ENCODE results near the gene DUS1L. TPM values are rescaled to one million over a fixed set of nuclear protein-coding genes. Genes with fewer than 3 reads are reported as not detected.

DUS1L gene
- total and polyA plus RNA-seq, 7 donors: 72.6 to 170 (median 117) TPM

DNA sequence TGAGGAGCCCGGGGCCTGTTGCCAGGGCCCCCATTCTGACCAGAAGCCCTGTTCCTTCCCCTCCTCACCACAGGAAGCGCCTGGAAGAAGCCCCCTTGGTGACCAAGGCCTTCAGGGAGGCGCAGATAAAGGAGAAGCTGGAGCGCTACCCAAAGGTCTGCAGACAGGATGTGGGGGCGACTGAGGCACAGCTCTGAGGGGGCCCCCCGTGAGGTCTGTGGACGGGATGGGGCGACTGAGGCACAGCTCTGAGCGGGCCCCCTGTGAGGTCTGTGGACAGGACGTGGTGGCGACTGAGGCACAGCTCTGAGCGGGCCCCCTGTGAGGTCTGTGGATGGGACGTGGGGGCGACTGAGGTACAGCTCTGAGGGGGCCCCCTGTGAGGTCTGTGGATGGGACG is 56.2 kb downstream of the DUS1L start:
- intact Hi-C loops (cut with DNase I): no loop called here

DNA sequence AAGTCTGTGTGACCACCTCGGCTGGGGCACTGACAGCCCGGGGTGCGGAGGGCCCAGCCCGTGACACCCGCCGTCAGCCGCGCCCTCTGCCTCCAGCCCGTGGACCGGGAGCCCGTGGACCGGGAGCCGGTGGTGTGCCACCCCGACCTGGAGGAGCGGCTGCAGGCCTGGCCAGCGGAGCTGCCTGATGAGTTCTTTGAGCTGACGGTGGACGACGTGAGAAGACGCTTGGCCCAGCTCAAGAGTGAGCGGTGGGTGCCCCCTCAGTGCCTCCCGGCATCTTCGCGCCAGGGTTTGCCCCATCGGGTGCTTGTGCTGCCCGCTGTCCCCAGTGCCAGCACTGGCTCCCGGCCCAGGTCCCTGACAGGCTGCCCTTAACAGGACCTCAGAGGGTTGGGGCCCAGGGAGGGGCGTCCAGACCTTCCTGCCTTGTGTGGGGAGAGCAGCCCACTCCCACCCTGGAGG is 56.6 kb downstream of the DUS1L start:
- ATAC-seq: no peak

More for the DNA sequence above, 56.2 kb downstream of the DUS1L start:
- WGBS, 3 donors: 88 to 91% (median 91%) methylated on average over 15 of the region's 15 CpGs
- H3K9me3 ChIP-seq: no peaks in the 10 kb centered on the region
- H3K36me3 ChIP-seq (ENCODE audit: insufficient read depth in 1 of 2, low read depth in 1 of 2): peaks cover 0 to 37% of the 10 kb centered on the region in 2 donors
- H3K27me3 ChIP-seq (ENCODE audit: insufficient read depth in 3 of 3, low read length in 2 of 3): no peaks in the 10 kb centered on the region
- DNase-seq (no peak), ATAC-seq (no peak)
- TF ChIP-seq, protein P1, sequence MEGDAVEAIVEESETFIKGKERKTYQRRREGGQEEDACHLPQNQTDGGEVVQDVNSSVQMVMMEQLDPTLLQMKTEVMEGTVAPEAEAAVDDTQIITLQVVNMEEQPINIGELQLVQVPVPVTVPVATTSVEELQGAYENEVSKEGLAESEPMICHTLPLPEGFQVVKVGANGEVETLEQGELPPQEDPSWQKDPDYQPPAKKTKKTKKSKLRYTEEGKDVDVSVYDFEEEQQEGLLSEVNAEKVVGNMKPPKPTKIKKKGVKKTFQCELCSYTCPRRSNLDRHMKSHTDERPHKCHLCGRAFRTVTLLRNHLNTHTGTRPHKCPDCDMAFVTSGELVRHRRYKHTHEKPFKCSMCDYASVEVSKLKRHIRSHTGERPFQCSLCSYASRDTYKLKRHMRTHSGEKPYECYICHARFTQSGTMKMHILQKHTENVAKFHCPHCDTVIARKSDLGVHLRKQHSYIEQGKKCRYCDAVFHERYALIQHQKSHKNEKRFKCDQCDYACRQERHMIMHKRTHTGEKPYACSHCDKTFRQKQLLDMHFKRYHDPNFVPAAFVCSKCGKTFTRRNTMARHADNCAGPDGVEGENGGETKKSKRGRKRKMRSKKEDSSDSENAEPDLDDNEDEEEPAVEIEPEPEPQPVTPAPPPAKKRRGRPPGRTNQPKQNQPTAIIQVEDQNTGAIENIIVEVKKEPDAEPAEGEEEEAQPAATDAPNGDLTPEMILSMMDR (IDR thresholded peaks at IDR 0.05): no peak
- H3K4me1 ChIP-seq: peaks cover 6% of the 10 kb centered on the region
- H3K4me3 ChIP-seq: no peak overlapping the region
- H3K27ac ChIP-seq: no peak overlapping the region

GRCh38 chr17:82008258-82008940 is 57.2 kb downstream of the DUS1L start:
- intact Hi-C loops (cut with DNase I): no loop called here
- Histone ChIP-seq H3K36me3 (ENCODE audit: insufficient read depth in 1 of 2, low read depth in 1 of 2) (peaks cover 0 to 37% of the 10 kb centered on the region in 2 donors), H3K4me1 (peaks cover 15% of the 10 kb centered on the region), H3K27ac (no peak overlapping the region), H3K27me3 (ENCODE audit: insufficient read depth in 3 of 3, low read length in 2 of 3) (no peaks in the 10 kb centered on the region), H3K4me3 (no peak overlapping the region), H3K9me3 (no peaks in the 10 kb centered on the region)
- no peak for ATAC-seq
- WGBS, 3 donors: 73 to 84% (median 78%) methylated on average over 26 of the region's 26 CpGs
- TF ChIP-seq, protein P1 (IDR thresholded peaks at IDR 0.05): no peak
- no peak for DNase-seq

More for the DNA sequence above, 56.6 kb downstream of the DUS1L start:
- Histone ChIP-seq H3K4me1 (peaks cover 9% of the 10 kb centered on the region), H3K36me3 (ENCODE audit: insufficient read depth in 1 of 2, low read depth in 1 of 2) (peaks cover 0 to 37% of the 10 kb centered on the region in 2 donors), H3K27me3 (ENCODE audit: insufficient read depth in 3 of 3, low read length in 2 of 3) (no peaks in the 10 kb centered on the region), H3K27ac (no peak overlapping the region), H3K4me3 (no peak overlapping the region), H3K9me3 (no peaks in the 10 kb centered on the region)
- DNase-seq: no peak
- WGBS, 3 donors: 89 to 90% (median 90%) methylated on average over 28 of the region's 28 CpGs
- intact Hi-C loops (cut with DNase I): no loop called here
- TF ChIP-seq, protein P1 (IDR thresholded peaks at IDR 0.05): no peak

Other genes starting within 250 kb of the DUS1L start
- gene MCRIP1, start 232.5 kb downstream of the DUS1L start, total RNA-seq: 10 to 100 TPM; 20.5 to 47.6 (median 25.7) TPM
- gene MCRIP1, start 232.5 kb downstream of the DUS1L start, polyA plus RNA-seq: 100 to 1,000 TPM in 1 of 3 donors, 10 to 100 TPM in 2; 45.1 to 187 (median 57.1) TPM
- gene PPP1R27, start 230.8 kb downstream of the DUS1L start, total RNA-seq: 1,000 to 10,000 TPM in 3 of 4 donors, 100 to 1,000 TPM in 1; 976 to 2,217 (median 1,286) TPM
- gene PPP1R27, start 230.8 kb downstream of the DUS1L start, polyA plus RNA-seq: 100 to 1,000 TPM; 296 to 661 (median 603) TPM
- gene P4HB, start 205.3 kb downstream of the DUS1L start, total RNA-seq: 100 to 1,000 TPM; 244 to 361 (median 296) TPM
- 100 to 1,000 TPM; 236 to 384 (median 267) TPM for gene P4HB, start 205.3 kb downstream of the DUS1L start, polyA plus RNA-seq
- 100 to 1,000 TPM in 3 of 4 donors, 10 to 100 TPM in 1; 88.3 to 192 (median 160) TPM for gene ARHGDIA, start 194.5 kb downstream of the DUS1L start, total RNA-seq
- gene ARHGDIA, start 194.5 kb downstream of the DUS1L start, polyA plus RNA-seq: 100 to 1,000 TPM in 2 of 3 donors, 10 to 100 TPM in 1; 79.1 to 268 (median 100) TPM
- gene ALYREF, start 174.2 kb downstream of the DUS1L start, total RNA-seq: 10 to 100 TPM; 23.0 to 58.4 (median 47.1) TPM
- gene ALYREF, start 174.2 kb downstream of the DUS1L start, polyA plus RNA-seq: 10 to 100 TPM; 37.5 to 79.8 (median 43.8) TPM
- 100 to 1,000 TPM; 118 to 208 (median 135) TPM for gene ANAPC11, start 174.1 kb downstream of the DUS1L start, total RNA-seq
- 100 to 1,000 TPM; 273 to 369 (median 323) TPM for gene ANAPC11, start 174.1 kb downstream of the DUS1L start, polyA plus RNA-seq
- gene NPB, start 163.6 kb downstream of the DUS1L start, total RNA-seq: under 1 TPM; 0.42 to 0.78 (median 0.55) TPM
- gene NPB, start 163.6 kb downstream of the DUS1L start, polyA plus RNA-seq: 1 to 10 TPM in 1 of 3 donors, under 1 TPM in 2; 0.73 to 2.9 (median 0.76) TPM
- gene PCYT2, start 154.4 kb downstream of the DUS1L start, total RNA-seq: 10 to 100 TPM; 10.2 to 26.9 (median 19.2) TPM
- 10 to 100 TPM; 13.2 to 14.1 (median 13.3) TPM for gene PCYT2, start 154.4 kb downstream of the DUS1L start, polyA plus RNA-seq
- gene SIRT7, start 147.6 kb downstream of the DUS1L start, total RNA-seq: 10 to 100 TPM in 1 of 4 donors, 1 to 10 TPM in 3; 3.9 to 10.2 (median 6.3) TPM
- gene SIRT7, start 147.6 kb downstream of the DUS1L start, polyA plus RNA-seq: 10 to 100 TPM in 2 of 3 donors, 1 to 10 TPM in 1; 5.7 to 14.2 (median 10.4) TPM
- 10 to 100 TPM; 43.1 to 74.2 (median 53.7) TPM for gene MAFG, start 138.1 kb downstream of the DUS1L start, total RNA-seq
- 10 to 100 TPM; 21.6 to 73.7 (median 26.6) TPM for gene MAFG, start 138.1 kb downstream of the DUS1L start, polyA plus RNA-seq
- gene PYCR1, start 128.5 kb downstream of the DUS1L start, total RNA-seq: 10 to 100 TPM in 2 of 4 donors, 1 to 10 TPM in 2; 5.4 to 12.5 (median 9.5) TPM
- gene PYCR1, start 128.5 kb downstream of the DUS1L start, polyA plus RNA-seq: 10 to 100 TPM in 2 of 3 donors, 1 to 10 TPM in 1; 8.3 to 23.2 (median 15.2) TPM
- gene MYADML2, start 118.6 kb downstream of the DUS1L start, total RNA-seq: 10 to 100 TPM in 3 of 4 donors, 1 to 10 TPM in 1; 9.7 to 58.0 (median 13.4) TPM
- 10 to 100 TPM in 1 of 3 donors, 1 to 10 TPM in 1, under 1 TPM in 1; 0.47 to 95.8 (median 9.1) TPM for gene MYADML2, start 118.6 kb downstream of the DUS1L start, polyA plus RNA-seq
- 1 to 10 TPM in 3 of 4 donors, under 1 TPM in 1; 0.92 to 1.9 (median 1.5) TPM for gene NOTUM, start 104.6 kb downstream of the DUS1L start, total RNA-seq
- under 1 TPM; 0.25 to 0.48 (median 0.44) TPM for gene NOTUM, start 104.6 kb downstream of the DUS1L start, polyA plus RNA-seq
- gene ASPSCR1, start 88.2 kb downstream of the DUS1L start, total RNA-seq: 10 to 100 TPM; 27.7 to 37.4 (median 35.0) TPM
- gene ASPSCR1, start 88.2 kb downstream of the DUS1L start, polyA plus RNA-seq: 10 to 100 TPM; 27.9 to 33.1 (median 33.0) TPM
- gene CENPX, start 42.9 kb downstream of the DUS1L start, total RNA-seq: 10 to 100 TPM; 15.9 to 24.6 (median 19.7) TPM
- gene CENPX, start 42.9 kb downstream of the DUS1L start, polyA plus RNA-seq: 10 to 100 TPM; 53.8 to 79.4 (median 64.4) TPM
- 1 to 10 TPM; 1.4 to 3.0 (median 1.9) TPM for gene LRRC45, start 42.5 kb downstream of the DUS1L start, total RNA-seq
- gene LRRC45, start 42.5 kb downstream of the DUS1L start, polyA plus RNA-seq: 1 to 10 TPM; 3.5 to 7.1 (median 4.0) TPM
- not detected for gene RAC3, start 34.1 kb downstream of the DUS1L start, total RNA-seq
- under 1 TPM in 2 of 3 donors, not detected in 1; 0.05 to 0.83 TPM for gene RAC3, start 34.1 kb downstream of the DUS1L start, polyA plus RNA-seq
- gene DCXR, start 28.1 kb downstream of the DUS1L start, total RNA-seq: 100 to 1,000 TPM; 111 to 216 (median 155) TPM
- gene DCXR, start 28.1 kb downstream of the DUS1L start, polyA plus RNA-seq: 100 to 1,000 TPM; 117 to 158 (median 147) TPM
- 10 to 100 TPM; 27.1 to 37.3 (median 29.3) TPM for gene RFNG, start 14.0 kb downstream of the DUS1L start, total RNA-seq
- gene RFNG, start 14.0 kb downstream of the DUS1L start, polyA plus RNA-seq: 10 to 100 TPM; 31.0 to 40.7 (median 37.3) TPM
- 100 to 1,000 TPM in 2 of 4 donors, 10 to 100 TPM in 2; 89.8 to 112 (median 97.7) TPM for gene GPS1, start 13.9 kb downstream of the DUS1L start, total RNA-seq
- gene GPS1, start 13.9 kb downstream of the DUS1L start, polyA plus RNA-seq: 100 to 1,000 TPM in 2 of 3 donors, 10 to 100 TPM in 1; 87.1 to 114 (median 104) TPM
- gene FASN, start 32.4 kb upstream of the DUS1L start, total RNA-seq: 10 to 100 TPM; 17.2 to 37.3 (median 23.4) TPM
- 10 to 100 TPM in 2 of 3 donors, 1 to 10 TPM in 1; 8.9 to 26.5 (median 12.0) TPM for gene FASN, start 32.4 kb upstream of the DUS1L start, polyA plus RNA-seq
- gene CCDC57, start 147.0 kb upstream of the DUS1L start, total RNA-seq: 10 to 100 TPM; 10.2 to 15.3 (median 12.4) TPM
- 10 to 100 TPM in 1 of 3 donors, 1 to 10 TPM in 2; 7.2 to 11.1 (median 8.6) TPM for gene CCDC57, start 147.0 kb upstream of the DUS1L start, polyA plus RNA-seq
- gene SLC16A3, start 163.2 kb upstream of the DUS1L start, total RNA-seq: 100 to 1,000 TPM in 2 of 4 donors, 10 to 100 TPM in 2; 18.6 to 182 (median 70.1) TPM
- 100 to 1,000 TPM; 102 to 263 (median 128) TPM for gene SLC16A3, start 163.2 kb upstream of the DUS1L start, polyA plus RNA-seq
- 100 to 1,000 TPM in 3 of 4 donors, 10 to 100 TPM in 1; 73.5 to 139 (median 116) TPM for gene CSNK1D, start 207.9 kb upstream of the DUS1L start, total RNA-seq
- gene CSNK1D, start 207.9 kb upstream of the DUS1L start, polyA plus RNA-seq: 100 to 1,000 TPM in 1 of 3 donors, 10 to 100 TPM in 2; 74.3 to 124 (median 92.7) TPM

Data from psoas muscle (tissue), 8 donors.